H1 (cell line): ENCODE results near the gene CRLF3. TPM values are rescaled to one million over a fixed set of nuclear protein-coding genes. Genes with fewer than 3 reads are reported as not detected.
A peak's percentile ranks its signal among the peaks of the same experiment; 100 is the strongest.

Experiments used
- ASH2L ChIP-seq: fragments of 200-600, 300-600 bp; sonication (generic); IDR thresholded peaks from one replicate; pipeline ENCODE4 v1.7.1; 2017; ENCODE audit warnings: low read length
- EGR1 ChIP-seq: IDR thresholded peaks from 2 replicates; pipeline ENCODE4 v1.6.1; 2011; ENCODE audit warnings: low read depth, low read length, borderline replicate concordance
- FOSL1 ChIP-seq: IDR thresholded peaks from 2 replicates; pipeline ENCODE4 v1.6.1; 2011; ENCODE audit warnings: mild to moderate bottlenecking, low read depth, low read length, moderate library complexity; ENCODE audit not compliant: insufficient read depth
- MAFK ChIP-seq: IDR thresholded peaks from 2 replicates; pipeline ENCODE4 v1.6.1; 2012; ENCODE audit warnings: low read depth, mild to moderate bottlenecking, improper control_type of control experiment, low read length
- NRF1 ChIP-seq: IDR thresholded peaks from 2 replicates; pipeline ENCODE4 v1.6.1; 2011; ENCODE audit warnings: mild to moderate bottlenecking, low read depth, low read length, improper control_type of control experiment
- polyA plus RNA-seq, 7 experiments: library from polyadenylated mRNA; depleted of rRNA in 3 of 7; stranded (reverse) in 5 of 7; unstranded in 2 of 7; fragments of >200 nt in 5 of 7; fragments of 200-250 nt in 2 of 7; gene quantifications; 1 replicate in 5 of 7; 2 replicates in 1 of 7; 4 replicates in 1 of 7; pipeline versions ENCODE4 v1.2.1 to v1.2.3, GENCODE V29; 2011 to 2013; ENCODE audit warnings: missing spikeins in 2 of 7, mixed read lengths in 2 of 7
- total RNA-seq: library from RNA; stranded (reverse); fragmentation: NEBNext Ultra II Directional; extraction: Animal tissue kit (Norgen Biotek cat#: 25700); gene quantifications from 2 replicates; pipeline ENCODE4 v1.2.1, GENCODE V29; 2021

The CRLF3 gene
- total and polyA plus RNA-seq, 2 of the 8 experiments (the other 6 are each of a cell fraction or from before 2014, with no cell fraction given), result 12.7 to 22.7 TPM

- no peak for TF ChIP-seq FOSL1
- peak; percentile 94 for TF ChIP-seq ASH2L
- TF ChIP-seq NRF1, result peak; percentile 26; the same call in 1 of the 2 replicates
- TF ChIP-seq MAFK, result no peak
- TF ChIP-seq EGR1, result no peak
These were observed 7.4 kb upstream of the CRLF3 start, which contains the start of gene ATAD5 (continued) for GRCh38 chr17:30831663-30832437.
